GM19328 (cell line): ENCODE data around the gene GYPA.
"Not testable (repeated sequence)": the region's sequence is repeated elsewhere in the genome, so short reads cannot be mapped to it uniquely, and the experiment has no call there.

ENCODE experiments used
- ATAC-seq: cut with Tn5 transposase; IDR thresholded peaks from one replicate; pipeline ENCODE4 v1.9.1; 2021; ENCODE audit warnings: mild to moderate bottlenecking, moderate library complexity; ENCODE audit not compliant: unreplicated experiment

GYPA gene

GRCh38 chr4:144140594-144141295, at the start of gene GYPA:
Gene GYPA, minus strand, starts transcription at chr4:144140718. Its CDS starts 83 bp downstream, at chr4:144140635.
- not testable (repeated sequence) for ATAC-seq

- no peak for ATAC-seq
Observed at GRCh38 chr4:144190009-144190408, 49.5 kb upstream of the GYPA start.

- ATAC-seq: no peak
Observed at GRCh38 chr4:144189121-144189520, 48.6 kb upstream of the GYPA start.

GRCh38 chr4:144185086-144185485, 44.6 kb upstream of the GYPA start:
- no peak for ATAC-seq

- no peak for ATAC-seq
Observed at GRCh38 chr4:144183165-144183564, 42.6 kb upstream of the GYPA start.

GRCh38 chr4:144181391-144181790, 40.9 kb upstream of the GYPA start:
- ATAC-seq: no peak

GRCh38 chr4:144179152-144179739, 38.7 kb upstream of the GYPA start:
- no peak for ATAC-seq

- ATAC-seq: no peak
Observed at GRCh38 chr4:144178414-144178813, 37.9 kb upstream of the GYPA start.

GRCh38 chr4:144176476-144176875, 36.0 kb upstream of the GYPA start:
- ATAC-seq: no peak

GRCh38 chr4:144174401-144175067, 34.0 kb upstream of the GYPA start:
- peak; percentile 48 for ATAC-seq

- ATAC-seq: no peak
Observed at GRCh38 chr4:144171697-144172096, 31.2 kb upstream of the GYPA start.

- ATAC-seq: no peak
Observed at GRCh38 chr4:144169211-144169610, 28.7 kb upstream of the GYPA start.

- ATAC-seq: no peak
Observed at GRCh38 chr4:144154044-144154443, 13.5 kb upstream of the GYPA start.

- peak; percentile 76 for ATAC-seq
Observed at GRCh38 chr4:144142690-144143326, 2.3 kb upstream of the GYPA start.

- ATAC-seq: no peak
Observed at GRCh38 chr4:144141493-144141892, 975 bp upstream of the GYPA start.

GRCh38 chr4:144139991-144140390, 527 bp downstream of the GYPA start:
- ATAC-seq: not testable (repeated sequence)

GRCh38 chr4:144139547-144139946, 971 bp downstream of the GYPA start:
- not testable (repeated sequence) for ATAC-seq

- ATAC-seq: not testable (repeated sequence)
Observed at GRCh38 chr4:144138239-144138638, 2.3 kb downstream of the GYPA start.

- not testable (repeated sequence) for ATAC-seq
Observed at GRCh38 chr4:144137137-144137931, 3.2 kb downstream of the GYPA start.

- ATAC-seq: not testable (repeated sequence)
Observed at GRCh38 chr4:144136189-144136588, 4.3 kb downstream of the GYPA start.

GRCh38 chr4:144130167-144130566, 10.4 kb downstream of the GYPA start:
- not testable (repeated sequence) for ATAC-seq
